ENCODE results near the gene FIP1L1.
"Not testable (repeated sequence)": the region's sequence is repeated elsewhere in the genome, so short reads cannot be mapped to it uniquely, and the experiment has no call there.

- TF ChIP-seq GRHL2 (CRISPR knock-in tag; IDR thresholded peaks at IDR 0.05; ENCODE audit: insufficient replicate concordance, severe bottlenecking); NR3C1 (CRISPR knock-in tag; conservative IDR thresholded peaks at IDR 0.05; ENCODE audit: low read depth); ESRRA (CRISPR knock-in tag; IDR thresholded peaks at IDR 0.05; ENCODE audit: borderline replicate concordance); CTCF (IDR thresholded peaks at IDR 0.05); GABPB1 (CRISPR knock-in tag; IDR thresholded peaks at IDR 0.05); MAX (CRISPR knock-in tag; IDR thresholded peaks at IDR 0.05); ATF2 (CRISPR knock-in tag; IDR thresholded peaks at IDR 0.05; ENCODE audit: borderline replicate concordance, low read depth); ATF6 (CRISPR knock-in tag; IDR thresholded peaks at IDR 0.05); PRRX2 (CRISPR knock-in tag; IDR thresholded peaks at IDR 0.05); FOXP1 (CRISPR knock-in tag; IDR thresholded peaks at IDR 0.05; ENCODE audit: borderline replicate concordance); CREB1 (CRISPR knock-in tag; IDR thresholded peaks at IDR 0.05): not testable (repeated sequence)
These were observed 42.5 kb upstream of the FIP1L1 start for GRCh38 chr4:53334916-53335315.

Measured in WTC11 (cell line).